A673 (cell line): Measurements from ENCODE around the gene FSTL4.

Source experiments
- EZH2 ChIP-seq: fragments of 200-600 bp; sonication (generic); IDR thresholded peaks from 2 replicates; pipeline ENCODE4 v1.6.1; 2017; ENCODE audit warnings: borderline replicate concordance, low read depth, mild to moderate bottlenecking, mixed read lengths, antibody characterized with exemption, low read length; ENCODE audit not compliant: poor library complexity, severe bottlenecking
- TF ChIP-seq, protein P1 (sequence below): fragments of 300-800, 200-600 bp; sonication (generic); conservative IDR thresholded peaks from 2 replicates; pipeline ENCODE4 v1.5.1; 2017; ENCODE audit warnings: low read depth, mild to moderate bottlenecking, antibody characterized with exemption, low read length, moderate library complexity, mixed read lengths

DNA sequence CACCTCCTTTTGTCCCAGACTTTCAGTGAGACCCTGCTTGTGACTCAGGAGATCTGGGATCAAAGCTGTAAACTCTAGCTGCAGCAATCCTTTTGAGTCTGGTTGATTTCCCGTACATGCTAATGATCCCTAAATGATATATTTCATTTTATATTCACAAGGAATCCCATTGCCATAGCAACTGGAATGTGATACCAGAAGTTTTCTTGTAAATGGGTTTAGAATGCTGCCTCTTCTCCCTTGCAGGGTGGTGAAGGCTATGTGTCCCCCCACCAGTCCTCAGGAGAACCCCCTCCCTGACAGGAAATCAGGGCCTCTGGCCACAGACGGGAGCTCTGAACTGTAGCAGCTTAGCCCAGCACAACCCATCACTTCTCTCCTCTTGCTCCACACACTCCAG lies 215.0 kb downstream of the FSTL4 start:
- TF ChIP-seq, protein P1, sequence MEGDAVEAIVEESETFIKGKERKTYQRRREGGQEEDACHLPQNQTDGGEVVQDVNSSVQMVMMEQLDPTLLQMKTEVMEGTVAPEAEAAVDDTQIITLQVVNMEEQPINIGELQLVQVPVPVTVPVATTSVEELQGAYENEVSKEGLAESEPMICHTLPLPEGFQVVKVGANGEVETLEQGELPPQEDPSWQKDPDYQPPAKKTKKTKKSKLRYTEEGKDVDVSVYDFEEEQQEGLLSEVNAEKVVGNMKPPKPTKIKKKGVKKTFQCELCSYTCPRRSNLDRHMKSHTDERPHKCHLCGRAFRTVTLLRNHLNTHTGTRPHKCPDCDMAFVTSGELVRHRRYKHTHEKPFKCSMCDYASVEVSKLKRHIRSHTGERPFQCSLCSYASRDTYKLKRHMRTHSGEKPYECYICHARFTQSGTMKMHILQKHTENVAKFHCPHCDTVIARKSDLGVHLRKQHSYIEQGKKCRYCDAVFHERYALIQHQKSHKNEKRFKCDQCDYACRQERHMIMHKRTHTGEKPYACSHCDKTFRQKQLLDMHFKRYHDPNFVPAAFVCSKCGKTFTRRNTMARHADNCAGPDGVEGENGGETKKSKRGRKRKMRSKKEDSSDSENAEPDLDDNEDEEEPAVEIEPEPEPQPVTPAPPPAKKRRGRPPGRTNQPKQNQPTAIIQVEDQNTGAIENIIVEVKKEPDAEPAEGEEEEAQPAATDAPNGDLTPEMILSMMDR: no peak
- no peak for TF ChIP-seq EZH2
